Activated B cell treated with CpG ODN at 0.5 μM for 24 hours (primary cell): Measurements from ENCODE around the gene MAS1L. TPM values are rescaled to one million over a fixed set of nuclear protein-coding genes. Genes with fewer than 3 reads are reported as not detected.

ENCODE experiments used
- ATAC-seq: fragments of 200-7000 bp; cut with Tn5 transposase; one replicate; pipeline ENCODE4 v1.10.0; 2021; ENCODE audit warnings: low read depth, mild to moderate bottlenecking, moderate library complexity
- CTCF ChIA-PET: fragments of 350-600 bp; sonication (Branson Sonifier 250); formaldehyde crosslinking; loops from one replicate; lab custom pipeline; 2021; ENCODE audit warnings: antibody characterized with exemption; lab: Charles Lee
- POLR2A ChIA-PET: fragments of 350-600 bp; sonication (Branson Sonifier 250); formaldehyde crosslinking; loops from one replicate; lab custom pipeline; 2021; ENCODE audit warnings: antibody characterized with exemption; lab: Charles Lee
- DNase-seq: peaks from one replicate; pipeline ENCODE4 v3.0.0; 2022
- H3K27ac Mint-ChIP-seq: one replicate; pipeline ENCODE4 v1.8.0; 2020; ENCODE audit warnings: mixed read lengths
- H3K27me3 Mint-ChIP-seq: one replicate; pipeline ENCODE4 v1.8.0; 2021; ENCODE audit warnings: mixed read lengths
- H3K36me3 Mint-ChIP-seq: one replicate; pipeline ENCODE4 v1.8.0; 2021; ENCODE audit warnings: low read depth, mixed read lengths
- H3K4me1 Mint-ChIP-seq: one replicate; pipeline ENCODE4 v1.8.0; 2021; ENCODE audit warnings: mixed read lengths
- H3K4me3 Mint-ChIP-seq: one replicate; pipeline ENCODE4 v1.8.0; 2020; ENCODE audit warnings: mild to moderate bottlenecking, mixed read lengths
- H3K9me3 Mint-ChIP-seq: one replicate; pipeline ENCODE4 v1.8.0; 2020; ENCODE audit warnings: mixed read lengths
- intact Hi-C: fragments of 100-400 bp; cut with micrococcal nuclease; formaldehyde crosslinking; loops from one replicate; pipeline ENCODE4 v1.15.1; 2024
- total RNA-seq: library from RNA; stranded (reverse); gene quantifications from 2 replicates; pipeline ENCODE4 v1.2.3, GENCODE V29; 2022
- TF ChIP-seq, protein P1 (sequence below): fragments of 200-600 bp; IDR thresholded peaks from one replicate; pipeline ENCODE4 v1.8.0; 2022; ENCODE audit warnings: antibody characterized with exemption, mild to moderate bottlenecking

MAS1L gene
- total RNA-seq, 1 donor from 2014 or later, result not detected

DNA sequence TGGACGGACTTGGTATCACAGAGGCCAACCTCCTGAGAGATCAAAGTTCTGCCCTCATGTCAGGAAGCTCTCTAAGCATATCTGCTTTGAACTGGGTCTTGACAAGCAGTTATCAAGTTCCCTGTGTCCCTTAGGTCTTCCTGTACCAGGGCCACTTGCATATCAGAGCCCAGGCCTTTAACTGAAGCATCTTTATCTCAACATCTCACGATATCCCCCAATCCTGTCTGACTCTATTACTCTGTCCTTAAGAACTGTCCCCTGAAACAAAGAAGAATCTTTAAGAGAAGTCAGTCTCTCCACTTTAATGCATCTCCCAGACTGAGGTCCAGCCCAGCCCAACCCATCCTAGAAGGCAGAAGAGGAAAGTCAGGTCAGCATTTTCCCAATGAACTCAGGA is 8.2 kb downstream of the MAS1L start:
- no peaks in the 10 kb centered on the region for H3K36me3 Mint-ChIP-seq
- TF ChIP-seq, protein P1, sequence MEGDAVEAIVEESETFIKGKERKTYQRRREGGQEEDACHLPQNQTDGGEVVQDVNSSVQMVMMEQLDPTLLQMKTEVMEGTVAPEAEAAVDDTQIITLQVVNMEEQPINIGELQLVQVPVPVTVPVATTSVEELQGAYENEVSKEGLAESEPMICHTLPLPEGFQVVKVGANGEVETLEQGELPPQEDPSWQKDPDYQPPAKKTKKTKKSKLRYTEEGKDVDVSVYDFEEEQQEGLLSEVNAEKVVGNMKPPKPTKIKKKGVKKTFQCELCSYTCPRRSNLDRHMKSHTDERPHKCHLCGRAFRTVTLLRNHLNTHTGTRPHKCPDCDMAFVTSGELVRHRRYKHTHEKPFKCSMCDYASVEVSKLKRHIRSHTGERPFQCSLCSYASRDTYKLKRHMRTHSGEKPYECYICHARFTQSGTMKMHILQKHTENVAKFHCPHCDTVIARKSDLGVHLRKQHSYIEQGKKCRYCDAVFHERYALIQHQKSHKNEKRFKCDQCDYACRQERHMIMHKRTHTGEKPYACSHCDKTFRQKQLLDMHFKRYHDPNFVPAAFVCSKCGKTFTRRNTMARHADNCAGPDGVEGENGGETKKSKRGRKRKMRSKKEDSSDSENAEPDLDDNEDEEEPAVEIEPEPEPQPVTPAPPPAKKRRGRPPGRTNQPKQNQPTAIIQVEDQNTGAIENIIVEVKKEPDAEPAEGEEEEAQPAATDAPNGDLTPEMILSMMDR, result no peak
- no peak overlapping the region for H3K27ac Mint-ChIP-seq
- ATAC-seq (no peak), DNase-seq (no peak)
- CTCF ChIA-PET, result no interaction called here
- H3K4me1 Mint-ChIP-seq, result no peaks in the 10 kb centered on the region
- POLR2A ChIA-PET, result no interaction called here
- intact Hi-C loops, result no loop called here
- H3K9me3 Mint-ChIP-seq, result peaks cover 2% of the 10 kb centered on the region
- no peak overlapping the region for H3K4me3 Mint-ChIP-seq
- peaks cover 3% of the 10 kb centered on the region for H3K27me3 Mint-ChIP-seq

GRCh38 chr6:29478740-29479139 is 9.0 kb downstream of the MAS1L start:
- Mint-ChIP-seq H3K4me1 (no peaks in the 10 kb centered on the region), H3K4me3 (no peak overlapping the region), H3K9me3 (peaks cover 2% of the 10 kb centered on the region), H3K27me3 (peaks cover 3% of the 10 kb centered on the region), H3K27ac (no peak overlapping the region), H3K36me3 (no peaks in the 10 kb centered on the region)
- ATAC-seq (no peak), DNase-seq (no peak)
- intact Hi-C loops, result no loop called here
- TF ChIP-seq, protein P1, result no peak
- POLR2A ChIA-PET, result no interaction called here
- CTCF ChIA-PET, result no interaction called here

- no peaks in the 10 kb centered on the region for H3K36me3 Mint-ChIP-seq
- H3K4me3 Mint-ChIP-seq, result no peak overlapping the region
- H3K9me3 Mint-ChIP-seq, result peaks cover 2% of the 10 kb centered on the region
- CTCF ChIA-PET, result no interaction called here
- POLR2A ChIA-PET, result no interaction called here
- intact Hi-C loops, result no loop called here
- no peaks in the 10 kb centered on the region for H3K4me1 Mint-ChIP-seq
- TF ChIP-seq, protein P1, result no peak
- peaks cover 5% of the 10 kb centered on the region for H3K27me3 Mint-ChIP-seq
- H3K27ac Mint-ChIP-seq, result no peak overlapping the region
- DNase-seq (no peak), ATAC-seq (no peak)
Measured at GRCh38 chr6:29477923-29478450, 9.8 kb downstream of the MAS1L start.

GRCh38 chr6:29474996-29475395 is 12.8 kb downstream of the MAS1L start:
- POLR2A ChIA-PET, result no interaction called here
- TF ChIP-seq, protein P1, result no peak
- no peaks in the 10 kb centered on the region for H3K9me3 Mint-ChIP-seq
- H3K4me3 Mint-ChIP-seq, result no peak overlapping the region
- H3K4me1 Mint-ChIP-seq, result no peaks in the 10 kb centered on the region
- CTCF ChIA-PET, result no interaction called here
- intact Hi-C loops, result no loop called here
- H3K36me3 Mint-ChIP-seq, result no peaks in the 10 kb centered on the region
- peaks cover 18% of the 10 kb centered on the region for H3K27me3 Mint-ChIP-seq
- DNase-seq (no peak), ATAC-seq (no peak)
- H3K27ac Mint-ChIP-seq, result no peak overlapping the region

- TF ChIP-seq, protein P1, result no peak
- DNase-seq (no peak), ATAC-seq (no peak)
- Mint-ChIP-seq H3K4me3 (no peak overlapping the region), H3K36me3 (no peaks in the 10 kb centered on the region), H3K27ac (no peak overlapping the region), H3K9me3 (no peaks in the 10 kb centered on the region), H3K4me1 (no peaks in the 10 kb centered on the region), H3K27me3 (peaks cover 15% of the 10 kb centered on the region)
- ChIA-PET CTCF (no interaction called here), POLR2A (no interaction called here)
- intact Hi-C loops, result no loop called here
Measured at GRCh38 chr6:29466241-29466640, 21.5 kb downstream of the MAS1L start.
